AG10803 (cell line): Measurements from ENCODE around the gene OSMR.
A peak's percentile ranks its signal among the peaks of the same experiment; 100 is the strongest.
"Not testable (repeated sequence)": the region's sequence is repeated elsewhere in the genome, so short reads cannot be mapped to it uniquely, and the experiment has no call there.

Source experiments
- DNase-seq: peaks from one replicate; pipeline ENCODE4 v3.0.0; 2010; ENCODE audit warnings: low read depth
- H3K4me3 ChIP-seq: 2 replicates; pipeline ENCODE4 v1.5.1; 2011; ENCODE audit warnings: mild to moderate bottlenecking, low read length, control low read depth
- TF ChIP-seq, protein P1 (sequence below): conservative IDR thresholded peaks from 2 replicates; pipeline ENCODE4 v1.5.1; 2011; ENCODE audit warnings: mild to moderate bottlenecking, low read length, control low read depth, inconsistent platforms

Gene OSMR

DNA sequence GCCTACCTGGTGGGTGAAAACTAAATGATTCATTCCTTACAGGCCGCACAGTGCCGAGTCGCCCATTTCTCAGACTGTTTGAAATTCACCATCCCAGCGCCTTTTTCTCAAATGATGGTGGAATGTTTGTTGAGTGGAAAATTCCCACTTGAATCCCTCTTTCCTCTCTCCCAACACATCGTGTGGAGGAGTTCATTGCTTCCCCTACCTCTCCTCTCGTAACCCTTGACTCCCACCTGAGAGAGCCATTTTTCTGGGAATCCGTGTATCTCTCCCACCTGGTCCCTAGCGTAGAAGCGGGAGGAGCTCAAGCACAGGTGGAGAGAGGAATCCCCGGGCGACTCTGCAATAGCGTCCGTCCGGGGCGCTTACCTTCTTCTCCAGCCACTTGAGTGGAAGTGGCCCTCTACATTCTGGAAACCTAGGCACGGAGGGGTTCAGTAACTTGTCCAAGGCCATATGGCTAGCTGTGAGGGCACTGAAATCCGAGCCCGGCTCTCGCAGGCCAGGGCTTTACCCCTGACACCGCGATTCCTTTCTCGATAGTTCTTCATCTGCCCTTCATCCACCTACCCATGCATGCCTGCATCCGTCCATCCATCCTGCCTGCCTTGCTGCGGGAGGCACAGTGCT is 683 bp downstream of the OSMR start:
- TF ChIP-seq, protein P1, sequence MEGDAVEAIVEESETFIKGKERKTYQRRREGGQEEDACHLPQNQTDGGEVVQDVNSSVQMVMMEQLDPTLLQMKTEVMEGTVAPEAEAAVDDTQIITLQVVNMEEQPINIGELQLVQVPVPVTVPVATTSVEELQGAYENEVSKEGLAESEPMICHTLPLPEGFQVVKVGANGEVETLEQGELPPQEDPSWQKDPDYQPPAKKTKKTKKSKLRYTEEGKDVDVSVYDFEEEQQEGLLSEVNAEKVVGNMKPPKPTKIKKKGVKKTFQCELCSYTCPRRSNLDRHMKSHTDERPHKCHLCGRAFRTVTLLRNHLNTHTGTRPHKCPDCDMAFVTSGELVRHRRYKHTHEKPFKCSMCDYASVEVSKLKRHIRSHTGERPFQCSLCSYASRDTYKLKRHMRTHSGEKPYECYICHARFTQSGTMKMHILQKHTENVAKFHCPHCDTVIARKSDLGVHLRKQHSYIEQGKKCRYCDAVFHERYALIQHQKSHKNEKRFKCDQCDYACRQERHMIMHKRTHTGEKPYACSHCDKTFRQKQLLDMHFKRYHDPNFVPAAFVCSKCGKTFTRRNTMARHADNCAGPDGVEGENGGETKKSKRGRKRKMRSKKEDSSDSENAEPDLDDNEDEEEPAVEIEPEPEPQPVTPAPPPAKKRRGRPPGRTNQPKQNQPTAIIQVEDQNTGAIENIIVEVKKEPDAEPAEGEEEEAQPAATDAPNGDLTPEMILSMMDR, result no peak
- DNase-seq, result peak; percentile 34
- peak overlapping the region; percentile 71 for H3K4me3 ChIP-seq

DNA sequence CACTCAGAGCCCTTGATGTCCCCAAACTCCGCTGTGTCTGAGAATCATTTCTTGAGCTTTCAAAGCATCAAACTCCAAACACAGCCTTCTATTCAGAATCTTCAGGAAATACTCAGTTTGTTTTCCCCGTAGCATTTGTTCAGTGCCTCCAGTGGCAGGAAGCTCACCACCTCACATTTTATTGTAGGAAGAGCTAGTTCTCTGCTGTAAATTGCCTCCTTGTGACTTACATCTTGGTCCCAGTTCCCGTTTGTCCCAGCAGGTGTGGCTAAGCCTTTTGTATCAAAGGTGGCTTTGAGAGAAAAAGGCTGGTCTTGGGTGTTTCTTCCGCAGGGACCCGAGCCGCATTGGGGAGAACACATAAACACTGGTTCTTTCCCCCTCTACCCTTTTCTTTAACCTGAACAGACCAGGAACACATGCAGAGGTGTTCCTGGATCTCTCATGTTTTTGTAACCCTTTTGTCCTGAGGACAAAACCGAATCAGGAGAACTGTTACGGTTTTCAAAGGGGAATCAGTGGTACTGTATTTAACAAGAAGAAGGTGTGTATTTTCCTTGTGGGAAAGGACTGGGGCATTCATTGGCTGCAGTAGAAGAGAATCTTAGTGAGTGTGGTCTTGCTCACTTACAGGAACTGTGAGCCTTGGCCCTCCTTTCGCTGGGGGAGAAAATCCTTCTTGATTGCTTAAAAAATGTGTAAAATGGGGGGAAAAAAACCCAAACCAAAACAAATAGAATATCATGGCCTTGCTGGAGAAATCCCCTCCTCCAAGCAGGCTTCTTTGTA is 1.9 kb downstream of the OSMR start:
- no peak for DNase-seq
- H3K4me3 ChIP-seq, result peak overlapping the region; percentile 71
- TF ChIP-seq, protein P1, result peak; percentile 25; the same call in 1 of the 2 replicates

DNA sequence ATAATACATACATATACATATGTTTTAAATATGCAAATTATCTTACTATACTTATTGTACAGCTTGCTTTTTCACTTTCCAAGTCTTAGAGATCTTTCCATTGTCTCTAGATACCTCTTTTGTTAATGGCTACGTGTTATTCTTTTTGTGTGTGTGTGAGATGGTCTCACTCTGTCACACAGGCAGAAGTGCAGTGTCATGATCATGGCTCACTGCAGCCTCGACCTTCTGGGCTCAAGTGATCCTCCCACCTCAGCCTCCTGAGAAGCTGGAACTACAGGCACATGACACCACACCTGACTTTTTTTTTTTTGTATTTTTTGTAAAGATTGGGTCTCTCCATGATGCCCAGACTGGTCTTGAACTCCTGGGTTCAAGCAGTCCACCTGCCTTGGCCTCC is 2.8 kb downstream of the OSMR start:
- TF ChIP-seq, protein P1, result no peak
- no peak for DNase-seq
- H3K4me3 ChIP-seq, result no peak overlapping the region; the same call in 1 of the 2 replicates

DNA sequence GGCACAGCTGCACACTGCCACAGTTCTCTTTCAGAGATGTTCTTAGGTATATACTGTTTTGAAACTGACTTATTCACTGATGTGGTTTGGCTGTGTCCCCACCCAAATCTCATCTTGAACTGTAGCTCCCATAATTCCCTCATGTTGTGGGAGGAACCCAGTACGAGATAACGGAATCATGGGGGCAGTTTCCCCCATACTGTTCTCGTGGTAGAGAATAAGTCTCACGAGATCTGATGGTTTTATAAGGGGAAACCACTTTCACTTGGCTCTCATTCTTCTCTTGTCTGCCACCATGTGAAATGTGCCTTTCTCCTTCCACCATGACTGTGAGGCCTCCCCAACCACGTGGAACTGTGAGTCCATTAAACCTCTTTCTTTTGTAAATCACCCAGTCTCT is 5.8 kb downstream of the OSMR start:
- not testable (repeated sequence) for H3K4me3 ChIP-seq, DNase-seq

DNA sequence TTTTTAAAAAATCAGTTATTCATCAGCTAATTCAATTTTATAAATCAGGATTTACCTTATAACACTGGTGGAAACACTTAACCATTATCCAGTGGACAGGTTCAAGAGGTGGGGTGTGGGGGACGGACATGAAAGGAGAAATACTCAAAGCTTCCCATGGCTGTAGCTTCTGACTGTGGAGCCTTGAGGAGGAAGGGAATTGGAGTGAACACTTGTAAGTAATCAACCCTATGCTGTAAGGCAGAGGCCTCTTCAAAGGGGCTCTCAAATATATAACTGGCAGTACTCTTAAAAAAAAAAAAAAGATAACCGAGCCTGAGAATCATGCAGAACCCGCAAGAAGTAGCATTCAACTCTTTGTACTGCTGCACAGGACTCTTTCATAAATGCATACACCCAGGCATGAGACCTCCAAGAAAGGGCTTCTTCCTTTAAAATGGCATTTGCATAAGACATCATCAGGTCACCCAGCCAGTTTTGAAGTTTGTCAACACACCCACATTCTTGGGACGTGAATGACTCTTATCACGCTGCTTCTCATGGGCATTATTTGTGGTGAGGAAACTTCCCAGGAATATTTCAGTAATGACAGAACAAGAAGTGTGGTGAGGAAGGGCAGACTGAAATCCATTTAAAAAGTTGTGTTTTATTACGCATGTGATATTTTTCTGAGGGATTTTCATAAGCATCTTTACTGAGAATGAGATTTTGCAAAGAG is 8.1 kb downstream of the OSMR start:
- TF ChIP-seq, protein P1, result no peak
- peak; percentile 91 for DNase-seq
- H3K4me3 ChIP-seq, result no peak overlapping the region

DNA sequence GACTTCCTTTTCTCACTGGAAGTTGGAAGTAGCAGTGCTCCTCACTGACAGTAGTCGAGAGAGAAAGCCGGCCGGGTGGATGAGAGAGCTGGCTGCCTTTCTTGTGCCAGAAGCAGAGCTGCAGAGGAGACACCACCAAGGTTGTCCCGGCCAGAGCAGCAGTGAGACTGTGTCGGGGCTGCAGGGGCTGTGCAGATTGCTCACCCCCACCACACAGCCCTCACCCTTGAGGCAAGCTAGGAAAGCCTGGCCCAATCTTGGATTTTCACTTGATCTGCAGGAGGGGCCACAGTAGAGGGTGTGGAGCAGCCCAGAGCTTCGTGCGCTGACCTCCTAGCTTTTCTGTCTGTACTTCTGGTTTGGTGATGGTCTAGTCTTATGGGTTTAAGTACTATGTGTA is 9.1 kb downstream of the OSMR start:
- no peak for DNase-seq
- TF ChIP-seq, protein P1, result no peak
- no peak overlapping the region for H3K4me3 ChIP-seq

DNA sequence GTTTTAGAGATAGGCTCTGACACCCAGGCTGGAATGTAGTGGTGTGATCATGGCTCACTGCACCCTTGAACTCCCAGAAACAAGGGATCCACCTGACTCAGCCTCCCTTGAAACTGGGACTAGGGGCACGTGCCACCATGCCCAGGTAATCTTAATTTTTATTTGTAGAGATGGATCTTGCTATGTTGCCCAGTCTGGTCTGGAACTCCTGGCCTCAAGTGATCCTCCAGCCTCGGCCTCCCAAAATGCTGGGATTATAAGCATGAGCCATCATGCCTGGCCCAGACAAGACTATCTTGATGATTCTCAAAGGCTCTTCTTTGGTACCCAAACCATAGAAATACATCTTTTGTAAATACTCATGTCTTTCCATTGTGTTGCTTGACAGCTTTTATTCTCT is 10.8 kb downstream of the OSMR start:
- TF ChIP-seq, protein P1, result no peak
- DNase-seq, result no peak
- no peak overlapping the region for H3K4me3 ChIP-seq
